ENCODE results near the gene MS4A12.
"Not testable (repeated sequence)": the region's sequence is repeated elsewhere in the genome, so short reads cannot be mapped to it uniquely, and the experiment has no call there.

Gene MS4A12

DNA sequence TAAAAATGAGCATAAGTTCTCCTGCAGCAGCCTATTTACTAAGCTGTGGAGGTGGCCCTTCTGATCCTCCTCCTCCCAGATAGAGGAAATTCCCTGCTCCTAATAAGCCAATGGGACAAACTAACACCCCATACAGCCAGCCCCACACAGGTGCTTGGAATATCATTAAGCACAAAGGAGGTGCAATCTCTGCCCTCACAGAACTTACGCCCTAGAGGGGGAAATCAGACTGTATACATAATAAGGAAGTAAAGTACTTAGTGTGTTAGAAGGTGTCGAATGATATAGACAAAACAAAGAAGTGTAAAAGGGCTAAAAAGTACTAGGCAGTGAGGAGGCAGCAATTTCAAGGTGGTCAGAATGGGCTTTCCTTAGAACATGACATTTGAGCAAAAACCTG is 5.8 kb downstream of the MS4A12 start:
- DNase-seq (ENCODE audit: low read depth), result no peak
- H3K4me3 ChIP-seq (ENCODE audit: low read depth, low read length), result no peak overlapping the region
- TF ChIP-seq, protein P1, sequence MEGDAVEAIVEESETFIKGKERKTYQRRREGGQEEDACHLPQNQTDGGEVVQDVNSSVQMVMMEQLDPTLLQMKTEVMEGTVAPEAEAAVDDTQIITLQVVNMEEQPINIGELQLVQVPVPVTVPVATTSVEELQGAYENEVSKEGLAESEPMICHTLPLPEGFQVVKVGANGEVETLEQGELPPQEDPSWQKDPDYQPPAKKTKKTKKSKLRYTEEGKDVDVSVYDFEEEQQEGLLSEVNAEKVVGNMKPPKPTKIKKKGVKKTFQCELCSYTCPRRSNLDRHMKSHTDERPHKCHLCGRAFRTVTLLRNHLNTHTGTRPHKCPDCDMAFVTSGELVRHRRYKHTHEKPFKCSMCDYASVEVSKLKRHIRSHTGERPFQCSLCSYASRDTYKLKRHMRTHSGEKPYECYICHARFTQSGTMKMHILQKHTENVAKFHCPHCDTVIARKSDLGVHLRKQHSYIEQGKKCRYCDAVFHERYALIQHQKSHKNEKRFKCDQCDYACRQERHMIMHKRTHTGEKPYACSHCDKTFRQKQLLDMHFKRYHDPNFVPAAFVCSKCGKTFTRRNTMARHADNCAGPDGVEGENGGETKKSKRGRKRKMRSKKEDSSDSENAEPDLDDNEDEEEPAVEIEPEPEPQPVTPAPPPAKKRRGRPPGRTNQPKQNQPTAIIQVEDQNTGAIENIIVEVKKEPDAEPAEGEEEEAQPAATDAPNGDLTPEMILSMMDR (conservative IDR thresholded peaks at IDR 0.05; ENCODE audit: low read depth, low read length), result no peak

DNA sequence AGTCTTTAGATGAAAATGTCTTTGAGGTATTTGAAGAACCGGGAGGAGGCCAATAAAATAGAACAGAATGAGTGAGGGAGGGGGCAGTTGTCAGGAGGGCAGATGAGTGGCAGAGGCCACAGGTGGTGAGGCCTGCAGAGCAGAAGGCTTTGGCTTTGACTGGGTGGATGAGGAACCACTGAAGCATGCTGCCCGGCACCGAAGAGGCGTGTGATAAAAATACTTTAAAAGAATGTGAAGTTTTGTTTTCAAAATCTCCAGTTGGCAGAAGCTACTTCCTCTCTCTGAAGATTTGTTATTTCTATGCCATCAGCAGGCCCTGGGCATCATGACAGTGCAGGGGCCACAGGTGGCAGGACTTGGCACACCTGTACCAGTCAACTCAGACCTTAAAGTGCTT is 6.3 kb downstream of the MS4A12 start:
- no peak overlapping the region for H3K4me3 ChIP-seq (ENCODE audit: low read depth, low read length)
- DNase-seq (ENCODE audit: low read depth), result no peak
- TF ChIP-seq, protein P1 (conservative IDR thresholded peaks at IDR 0.05; ENCODE audit: low read depth, low read length), result no peak

DNA sequence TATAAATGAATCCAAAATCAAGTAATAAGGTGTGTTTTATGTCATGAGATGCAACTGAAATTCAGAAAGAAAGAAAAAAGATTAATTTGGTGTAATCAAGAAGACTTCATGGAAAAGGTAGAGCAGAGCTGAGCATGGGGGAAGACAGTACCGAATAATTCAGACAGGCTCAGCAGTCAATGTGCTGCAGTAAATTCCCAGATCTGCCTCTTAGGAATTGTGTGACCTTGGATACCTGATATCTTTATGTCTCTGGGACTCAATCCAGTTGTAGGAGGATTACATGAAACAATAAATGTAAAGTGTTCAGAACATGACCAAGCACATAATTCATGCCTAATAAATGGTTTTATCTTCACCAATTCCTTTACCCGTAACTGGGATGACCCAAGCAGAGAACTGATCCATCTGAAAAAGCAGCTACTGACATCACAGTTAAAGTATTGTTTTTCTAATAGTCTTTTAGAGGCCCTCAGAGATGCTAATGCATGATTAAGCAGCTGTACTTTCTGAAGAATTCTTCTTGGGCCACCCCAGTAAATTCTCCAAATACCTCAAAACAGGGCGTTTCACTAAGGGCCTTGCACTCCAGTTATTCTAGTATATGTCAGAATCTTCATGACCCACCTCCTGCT is 7.8 kb downstream of the MS4A12 start:
- no peak overlapping the region for H3K4me3 ChIP-seq (ENCODE audit: low read depth, low read length)
- TF ChIP-seq, protein P1 (conservative IDR thresholded peaks at IDR 0.05; ENCODE audit: low read depth, low read length), result no peak
- no peak for DNase-seq (ENCODE audit: low read depth)

DNA sequence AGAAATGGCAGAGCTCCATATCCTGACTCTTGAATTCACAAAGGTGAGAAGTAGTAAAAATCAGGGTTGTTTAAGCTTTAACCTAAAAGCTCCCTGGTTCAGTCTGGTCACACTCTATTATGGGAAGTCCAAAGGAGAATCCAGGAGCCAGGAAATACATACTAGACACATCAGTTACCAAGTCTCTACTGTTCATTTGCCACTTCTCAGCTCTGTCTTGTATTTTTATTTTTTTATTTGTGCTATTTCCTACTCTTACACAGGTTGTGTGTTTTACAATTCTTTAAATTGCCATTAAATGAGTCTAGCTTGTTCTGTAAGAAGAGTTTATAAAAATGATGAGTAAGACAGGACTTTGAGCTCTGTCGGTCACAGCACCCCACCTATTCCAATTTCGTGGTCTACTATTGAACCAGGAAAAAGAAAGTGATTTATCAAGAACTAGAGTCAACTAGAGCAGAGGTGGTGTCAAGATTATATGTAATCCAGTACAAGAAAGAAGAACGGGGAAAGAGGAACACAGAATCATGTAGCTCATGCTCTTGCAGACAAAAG is 9.7 kb downstream of the MS4A12 start:
- H3K4me3 ChIP-seq (ENCODE audit: low read depth, low read length), result no peak overlapping the region
- no peak for DNase-seq (ENCODE audit: low read depth)
- TF ChIP-seq, protein P1 (conservative IDR thresholded peaks at IDR 0.05; ENCODE audit: low read depth, low read length), result no peak

DNA sequence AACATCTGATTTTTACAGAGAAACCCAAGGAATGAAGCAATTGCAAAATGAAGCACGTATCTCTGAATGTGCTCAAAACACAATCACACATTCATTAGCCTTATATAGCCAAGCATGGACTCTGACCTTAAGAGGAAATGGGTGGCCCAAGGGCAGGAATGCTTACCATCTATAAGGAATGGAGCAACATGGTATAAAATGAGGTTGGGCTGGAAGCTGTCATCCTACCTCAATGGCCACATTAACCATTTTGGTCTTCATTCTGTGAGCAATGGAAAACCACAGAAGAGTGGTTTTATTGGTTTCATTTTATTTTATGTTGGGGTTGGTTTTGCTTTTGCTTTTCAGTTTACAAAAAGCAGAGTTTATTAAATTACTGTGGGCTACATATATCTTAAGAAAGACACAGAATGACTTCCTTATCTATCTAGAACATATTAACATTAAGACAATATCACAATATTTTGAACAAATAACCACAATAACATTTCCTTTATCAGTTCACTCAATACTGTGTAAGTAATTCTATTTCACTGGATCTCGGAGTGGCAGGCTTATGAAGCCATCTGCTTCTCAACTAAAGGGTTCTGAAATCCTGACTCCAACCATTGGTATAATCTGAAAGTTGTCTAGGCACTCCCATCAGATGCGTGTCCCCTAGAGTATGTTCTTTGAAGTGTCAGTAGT is 11.8 kb downstream of the MS4A12 start:
- TF ChIP-seq, protein P1 (conservative IDR thresholded peaks at IDR 0.05; ENCODE audit: low read depth, low read length), result no peak
- DNase-seq (ENCODE audit: low read depth), result no peak
- no peak overlapping the region for H3K4me3 ChIP-seq (ENCODE audit: low read depth, low read length)

DNA sequence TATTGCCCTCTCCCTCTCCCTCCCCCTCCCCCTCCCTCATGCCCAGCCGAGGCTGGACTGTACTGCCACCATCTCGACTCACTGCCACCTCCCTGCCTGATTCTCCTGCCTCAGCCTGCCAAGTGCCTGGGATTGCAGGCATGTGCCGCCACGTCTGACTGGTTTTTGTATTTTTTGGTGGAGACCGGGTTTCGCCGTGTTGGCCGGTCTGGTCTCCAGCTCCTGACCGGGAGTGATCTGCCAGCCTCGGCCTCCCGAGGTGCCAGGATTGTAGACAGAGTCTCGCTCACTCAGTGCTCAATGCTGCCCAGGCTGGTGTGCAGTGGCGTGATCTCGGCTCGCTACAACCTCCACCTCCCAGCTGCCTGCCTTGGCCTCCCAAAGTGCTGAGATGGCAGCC is 17.0 kb downstream of the MS4A12 start:
- not testable (repeated sequence) for H3K4me3 ChIP-seq (ENCODE audit: low read depth, low read length)

DNA sequence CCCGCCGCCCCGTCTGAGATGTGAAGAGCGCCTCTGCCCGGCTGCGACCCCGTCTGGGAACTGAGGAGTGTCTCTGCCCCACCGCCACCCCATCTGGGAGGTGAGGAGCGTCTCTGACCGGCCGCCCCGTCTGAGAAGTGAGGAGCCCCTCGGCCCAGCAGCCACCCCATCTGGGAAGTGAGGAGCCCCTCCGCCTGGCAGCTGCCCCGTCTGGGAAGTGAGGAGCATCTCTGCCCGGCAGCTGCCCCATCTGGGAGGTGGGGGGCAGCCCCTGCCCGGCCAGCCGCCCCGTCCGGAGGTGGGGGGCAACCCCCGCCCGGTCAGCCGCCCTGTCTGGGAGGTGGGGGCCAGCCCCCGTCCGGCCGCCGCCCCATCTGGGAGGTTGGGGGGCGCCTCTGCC is 17.6 kb downstream of the MS4A12 start:
- DNase-seq (ENCODE audit: low read depth); H3K4me3 ChIP-seq (ENCODE audit: low read depth, low read length): not testable (repeated sequence)

More for the DNA sequence above, 17.0 kb downstream of the MS4A12 start:
- DNase-seq (ENCODE audit: low read depth), result not testable (repeated sequence)

DNA sequence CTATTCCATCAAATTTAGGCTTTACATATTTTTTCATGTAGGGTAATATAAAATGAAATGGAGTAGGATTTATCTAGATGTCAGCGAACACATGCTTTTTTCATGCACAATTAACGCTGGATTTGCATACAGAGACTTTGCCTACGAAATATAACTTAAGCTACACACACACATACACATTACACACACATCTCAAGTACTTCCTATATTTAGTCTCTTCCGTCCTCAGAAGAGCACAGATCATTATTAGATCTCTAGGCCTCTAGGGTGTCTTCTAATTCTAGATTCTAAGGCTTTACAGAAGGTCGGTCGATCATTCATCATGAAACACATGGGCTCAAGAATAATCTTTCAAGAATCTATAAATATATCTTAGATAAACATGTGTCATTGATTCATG is 18.8 kb downstream of the MS4A12 start:
- no peak for DNase-seq (ENCODE audit: low read depth)
- no peak overlapping the region for H3K4me3 ChIP-seq (ENCODE audit: low read depth, low read length)
- TF ChIP-seq, protein P1 (conservative IDR thresholded peaks at IDR 0.05; ENCODE audit: low read depth, low read length), result no peak

Data from choroid plexus epithelial cell (primary cell).